GM18870 (cell line): ENCODE data around the gene VRK3.
A peak's percentile ranks its signal among the peaks of the same experiment; 100 is the strongest.

Experiments used
- ATAC-seq: cut with Tn5 transposase; IDR thresholded peaks from one replicate; pipeline ENCODE4 v1.9.1; 2021; ENCODE audit warnings: moderate library complexity; ENCODE audit not compliant: unreplicated experiment

VRK3 gene

DNA sequence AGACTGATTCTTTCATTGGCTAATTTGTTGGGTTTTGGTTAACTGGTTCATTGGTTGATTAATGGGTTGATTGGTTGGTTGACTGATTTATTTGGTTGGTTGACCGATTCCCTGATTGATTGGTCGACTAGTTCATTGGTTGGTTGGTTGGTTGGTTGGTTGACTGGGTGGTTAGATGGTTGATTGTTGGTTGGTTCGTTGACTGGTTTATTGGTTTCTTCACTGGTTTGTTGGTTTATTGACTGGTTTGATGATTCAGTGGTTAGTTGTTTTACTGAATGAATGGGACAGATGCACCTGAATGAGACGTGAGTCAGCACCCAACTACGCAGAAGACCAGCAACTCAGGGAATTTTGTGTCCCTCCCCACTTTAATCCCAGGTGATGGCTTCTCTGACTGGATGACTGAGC is 93.1 kb downstream of the VRK3 start:
- no peak for ATAC-seq

DNA sequence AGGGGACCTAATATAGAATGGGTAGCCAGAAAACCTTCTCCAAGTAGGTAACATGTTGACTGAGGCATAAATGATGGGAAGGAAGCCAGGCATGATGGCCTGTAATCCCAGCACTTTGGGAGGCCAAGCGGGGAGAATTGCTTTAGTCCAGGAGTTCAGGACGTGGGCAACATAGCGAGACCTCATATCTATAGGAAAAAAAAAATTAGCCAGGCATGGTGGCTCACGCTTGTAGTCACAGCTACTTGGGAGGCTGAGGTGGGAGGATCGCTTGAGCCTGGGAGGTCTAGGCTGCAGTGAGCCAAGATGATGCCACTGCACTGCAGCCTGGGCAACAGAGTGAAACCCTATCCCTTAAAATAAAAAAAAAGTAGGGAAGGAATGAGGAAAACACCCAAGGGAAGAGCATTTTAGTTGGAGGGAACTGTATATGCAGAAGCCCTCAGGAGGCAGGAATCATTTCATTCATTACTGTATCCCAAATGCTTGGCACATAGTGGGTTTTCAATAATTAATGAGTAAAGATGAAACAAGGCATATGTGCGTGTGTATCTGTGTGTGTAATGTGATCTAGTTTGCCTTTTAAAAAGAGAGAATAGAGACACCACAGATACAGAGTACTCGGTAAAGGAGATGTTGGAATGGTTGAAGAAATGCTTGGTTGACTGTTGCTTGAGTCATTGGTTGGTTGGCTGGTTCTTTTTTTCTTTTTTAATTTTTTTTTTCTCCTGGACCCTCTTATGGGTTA is 93.7 kb downstream of the VRK3 start:
- ATAC-seq: no peak

DNA sequence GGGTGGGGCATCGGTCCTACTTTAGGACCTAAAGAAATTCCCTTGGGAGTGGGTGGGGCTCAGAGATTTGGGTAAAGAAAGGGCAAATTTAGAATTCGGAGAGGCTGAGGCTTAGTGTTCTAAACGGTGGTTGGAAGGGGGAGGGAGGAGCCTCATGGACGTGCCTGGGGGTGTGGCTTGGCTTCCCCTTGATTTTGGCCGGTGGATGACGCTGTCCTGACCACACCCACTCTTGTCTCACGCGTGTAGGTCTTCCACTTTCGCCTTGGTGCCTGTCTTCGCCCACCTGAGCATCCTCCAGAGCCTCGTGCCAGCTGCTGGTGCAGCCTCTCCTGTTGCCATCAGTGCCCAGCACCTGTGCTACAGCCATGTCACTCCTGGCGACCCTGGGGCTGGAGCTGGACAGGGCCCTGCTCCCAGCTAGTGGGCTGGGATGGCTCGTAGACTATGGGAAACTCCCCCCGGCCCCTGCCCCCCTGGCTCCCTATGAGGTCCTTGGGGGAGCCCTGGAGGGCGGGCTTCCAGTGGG is 94.6 kb downstream of the VRK3 start:
- ATAC-seq: no peak

DNA sequence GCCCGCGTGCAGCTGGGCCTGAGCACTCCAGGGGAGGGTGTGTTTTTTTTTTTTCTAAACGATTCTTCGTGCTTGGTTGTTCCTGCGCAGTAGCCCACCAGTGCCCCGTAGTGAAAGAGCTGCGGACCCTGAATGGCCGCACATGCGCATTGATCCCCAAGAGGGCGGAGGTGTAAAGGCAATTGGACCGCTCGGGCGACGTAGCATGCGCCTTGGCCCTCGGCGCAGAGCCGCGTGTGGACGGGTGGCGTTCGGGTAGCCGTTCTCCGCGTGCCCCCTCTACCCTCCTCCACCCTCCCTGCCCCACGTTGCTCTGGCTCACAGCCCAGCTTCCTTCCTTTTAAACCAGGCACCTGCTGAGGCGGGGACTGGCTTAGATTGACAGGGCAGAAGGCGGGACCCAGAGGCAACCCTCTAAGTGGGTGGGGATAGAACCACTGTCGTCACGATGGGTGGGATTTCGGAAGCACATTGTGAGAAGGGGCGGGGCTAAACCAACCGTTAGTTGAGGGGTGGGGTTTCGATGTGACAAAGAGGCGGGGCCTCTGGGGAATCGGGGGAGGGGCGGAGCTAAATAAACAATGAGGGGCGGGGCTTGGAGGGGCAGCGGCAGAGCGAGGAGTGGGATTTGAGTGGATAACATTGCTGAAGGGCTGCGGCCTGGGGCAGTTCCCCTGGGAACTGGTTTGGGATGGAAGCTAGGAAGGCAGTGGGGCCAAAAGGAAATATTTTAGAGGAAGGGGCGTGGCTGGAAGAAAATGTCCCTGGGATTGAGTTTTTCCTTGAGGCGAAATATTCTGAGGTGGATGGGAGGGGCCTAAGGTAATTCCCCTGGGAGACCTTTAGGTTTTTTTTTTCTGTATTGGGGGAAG is 95.3 kb downstream of the VRK3 start:
- ATAC-seq: peak; percentile 66

DNA sequence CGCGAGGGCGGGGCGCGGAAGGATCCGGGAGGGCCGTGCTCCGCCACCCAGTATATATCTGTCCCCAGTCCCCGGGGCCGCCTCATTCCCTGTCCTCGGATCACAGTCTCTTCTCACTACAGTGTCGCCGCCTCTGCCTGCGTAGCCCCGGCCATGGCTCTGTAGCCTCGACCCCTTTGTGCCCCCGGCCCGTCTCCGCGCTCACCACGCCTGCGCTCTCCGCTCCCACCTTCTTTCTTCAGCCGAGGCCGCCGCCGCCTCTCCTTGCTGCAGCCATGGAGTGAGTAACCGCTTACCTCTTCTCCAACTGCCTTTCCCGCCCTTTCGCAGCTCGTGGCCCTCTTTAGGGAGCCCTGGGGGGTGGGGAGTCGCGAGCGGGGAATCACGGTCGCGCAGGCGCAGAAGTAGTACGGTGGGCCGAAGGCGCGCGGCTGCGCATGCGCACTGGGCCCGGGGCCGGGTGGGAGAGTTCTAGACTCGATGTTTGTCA is 96.0 kb downstream of the VRK3 start, which contains the start of the genes ATF5 and NUP62:
Gene ATF5, plus strand, starts transcription at position 85 of the 490 bp plus-strand sequence. CDS start 1,646 bp downstream, outside the sequence.
Gene NUP62, minus strand, starts transcription at position 384 of the 490 bp plus-strand sequence. CDS start 19,697 bp downstream, outside the sequence.
- ATAC-seq: peak; percentile 41

DNA sequence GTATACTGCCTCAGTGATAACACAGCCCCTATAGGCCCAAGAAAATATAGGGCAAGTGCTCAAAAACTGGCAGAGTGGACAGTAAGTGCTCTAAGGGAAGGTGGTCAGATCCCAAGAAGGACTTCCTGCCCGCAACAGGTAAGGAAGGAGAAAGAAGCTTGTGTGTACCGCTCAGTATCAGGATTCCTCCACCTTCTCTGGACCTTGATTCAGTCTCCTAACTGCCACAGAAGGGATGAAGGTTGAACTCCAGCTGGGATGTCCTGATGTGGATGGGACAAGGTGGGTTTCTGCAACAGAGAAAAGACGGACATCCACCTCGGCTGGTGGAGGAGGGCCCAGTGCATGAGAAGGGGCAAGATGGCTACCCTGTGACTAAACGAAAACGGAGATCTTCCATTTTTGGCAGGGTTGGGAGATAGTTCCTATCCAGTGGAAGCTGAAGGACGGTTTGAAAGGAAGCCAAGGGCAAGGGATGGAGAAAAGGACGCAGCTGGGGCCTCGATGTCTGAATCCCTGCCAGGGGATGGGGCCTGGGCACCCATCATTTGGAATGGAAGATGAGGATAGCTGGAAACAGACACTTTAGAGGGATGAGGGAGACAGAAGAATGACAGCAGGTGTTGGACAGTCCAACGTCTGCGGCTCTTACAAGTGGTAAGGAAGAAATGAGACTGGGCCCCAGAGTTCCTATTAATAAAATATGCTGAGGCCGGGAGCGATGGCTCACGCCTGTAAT is 97.5 kb downstream of the VRK3 start:
- no peak for ATAC-seq

DNA sequence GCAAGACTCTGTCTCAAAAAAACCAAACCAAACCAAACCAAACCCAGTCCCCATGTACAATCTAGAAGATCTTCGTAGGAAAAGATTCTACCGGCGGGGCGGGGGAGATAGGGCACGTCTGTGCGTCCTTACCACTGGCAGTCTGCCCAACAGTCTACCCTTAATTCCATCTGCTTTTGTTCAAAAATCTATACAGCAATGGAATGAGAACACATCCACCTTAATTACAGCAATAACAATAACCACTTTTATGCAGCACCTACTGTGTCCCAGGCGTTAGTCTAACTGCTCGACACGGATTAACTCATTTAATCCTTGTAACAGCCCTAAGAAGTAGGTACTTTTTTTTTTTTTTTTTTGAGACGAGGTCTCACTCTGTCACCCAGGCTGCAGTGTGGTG is 98.7 kb downstream of the VRK3 start:
- ATAC-seq: no peak
